SKM-1 (cell line): ENCODE data around the gene IRF3.
"Not testable (repeated sequence)": the region's sequence is repeated elsewhere in the genome, so short reads cannot be mapped to it uniquely, and the experiment has no call there.

Experiments
- DNase-seq: peaks from one replicate; lab custom pipeline; 2025; ENCODE audit not compliant: unreplicated experiment; lab: John Stamatoyannopoulos, UW

Gene IRF3

DNA sequence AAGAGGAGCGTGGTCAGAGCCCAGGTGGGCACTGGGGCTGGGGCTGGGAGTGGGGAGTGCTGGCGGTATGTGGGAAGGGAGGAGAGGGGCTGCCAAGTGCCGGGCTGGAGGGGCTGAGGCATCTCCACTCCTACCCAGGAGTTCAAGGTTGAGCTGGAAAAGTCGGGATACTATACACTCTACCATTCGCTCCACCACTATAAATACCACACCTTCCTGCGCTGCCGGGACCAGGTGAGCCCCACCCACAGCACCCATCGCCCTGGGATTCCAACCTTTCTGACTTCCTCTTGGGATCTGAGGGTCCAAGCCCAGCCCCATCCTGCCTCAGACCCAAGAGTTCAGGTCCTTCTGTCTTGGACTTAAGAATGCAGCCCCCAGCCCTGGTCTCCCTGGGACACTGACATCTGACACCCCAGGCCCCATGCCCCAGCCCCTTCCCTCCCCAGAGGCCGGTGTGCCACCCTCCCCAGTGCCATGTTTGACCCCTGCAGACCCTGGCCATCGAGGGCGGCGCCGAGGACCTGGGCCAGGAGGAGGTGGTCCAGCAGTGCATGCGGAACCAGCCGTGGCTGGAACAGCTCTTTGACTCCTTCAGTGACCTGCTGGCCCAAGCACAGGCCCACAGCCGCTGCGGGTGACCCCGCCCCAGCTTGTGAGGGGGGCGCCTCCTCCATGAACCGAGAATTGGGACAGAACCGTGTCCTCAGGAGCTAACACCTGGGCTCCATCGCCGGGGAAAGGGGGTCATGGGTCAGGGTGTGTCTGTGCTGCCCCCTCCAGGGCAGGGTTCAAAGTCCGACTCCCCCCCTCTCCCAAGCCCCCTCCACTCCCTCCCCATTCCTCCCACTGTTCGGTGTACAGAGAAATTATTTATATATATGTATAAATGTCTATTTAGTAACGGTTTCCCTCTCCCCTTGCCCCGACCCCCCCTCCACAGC is 40.4 kb downstream of the IRF3 start:
- DNase-seq, result no peak

DNA sequence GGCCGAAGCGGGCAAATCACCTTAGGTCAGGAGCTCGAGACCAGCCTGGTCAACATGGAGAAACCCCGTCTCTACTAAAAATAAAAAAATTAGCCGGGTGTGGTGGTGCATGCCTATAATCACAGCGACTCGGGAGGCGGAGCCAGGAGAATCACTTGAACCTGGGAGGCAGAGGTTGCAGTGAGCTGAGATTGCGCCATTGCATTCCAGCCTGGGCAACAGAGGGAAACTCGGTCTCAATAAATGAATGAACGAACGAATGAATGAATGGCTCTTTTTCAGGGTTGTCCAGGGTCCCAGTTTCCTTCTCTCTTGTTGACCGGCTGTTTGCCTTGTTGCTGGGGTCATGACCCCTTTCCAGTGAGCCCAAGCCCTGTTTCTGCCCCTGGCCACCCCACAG is 47.8 kb downstream of the IRF3 start:
- DNase-seq, result not testable (repeated sequence)

DNA sequence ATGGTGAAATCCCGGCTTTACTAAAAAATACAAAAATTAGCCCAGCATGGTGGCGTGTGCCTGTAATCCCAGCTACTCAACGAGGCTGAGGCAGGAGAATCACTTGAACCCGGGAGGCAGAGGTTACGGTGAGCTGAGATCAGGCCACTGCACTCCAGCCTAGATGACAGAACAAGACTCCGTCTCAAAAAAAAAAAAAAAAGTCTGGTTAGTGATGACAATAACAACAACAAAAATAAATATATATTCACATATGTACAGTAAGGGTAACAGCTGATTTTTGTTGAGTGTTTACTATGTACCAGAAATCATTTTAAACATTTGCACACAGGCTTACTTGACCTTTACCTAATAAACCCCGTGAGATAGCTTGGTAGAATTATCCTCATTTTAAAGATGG is 48.7 kb downstream of the IRF3 start:
- no peak for DNase-seq

DNA sequence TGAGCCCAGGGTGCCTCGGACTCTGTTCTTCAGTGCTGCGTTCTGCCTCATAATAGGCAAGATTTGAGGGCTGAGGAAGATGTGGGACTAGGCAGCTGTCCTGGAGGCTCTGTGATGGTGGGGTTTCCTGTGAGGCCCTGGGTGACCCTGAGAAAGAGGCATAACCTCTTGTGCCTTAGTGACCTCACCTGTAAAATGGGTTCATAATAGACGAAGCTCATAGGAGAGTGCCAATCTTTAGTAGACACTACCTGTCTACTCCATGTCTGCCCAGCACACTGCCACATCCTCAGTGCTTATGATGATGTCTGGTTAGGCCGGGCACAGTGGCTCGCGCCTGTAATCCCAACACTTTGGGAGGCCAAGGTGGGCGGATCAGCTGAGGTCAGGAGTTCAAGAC is 49.1 kb downstream of the IRF3 start:
- no peak for DNase-seq

DNA sequence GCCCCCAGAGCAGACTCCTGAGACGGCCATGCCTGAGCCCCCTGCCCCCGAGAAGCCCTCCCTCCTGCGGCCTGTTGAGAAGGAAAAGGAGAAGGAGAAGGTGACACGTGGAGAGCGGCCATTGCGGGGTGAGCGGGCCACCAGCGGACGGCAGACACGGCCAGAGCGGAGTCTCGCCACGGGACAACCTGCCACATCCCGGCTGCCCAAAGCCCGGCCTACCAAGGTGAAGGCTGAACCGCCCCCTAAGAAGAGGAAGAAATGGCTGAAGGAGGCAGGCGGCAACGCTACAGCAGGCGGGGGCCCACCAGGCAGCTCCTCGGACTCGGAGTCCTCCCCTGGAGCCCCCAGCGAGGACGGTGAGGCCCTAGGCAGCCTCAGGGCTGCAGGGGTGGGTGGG is 49.8 kb downstream of the IRF3 start:
- DNase-seq, result no peak

DNA sequence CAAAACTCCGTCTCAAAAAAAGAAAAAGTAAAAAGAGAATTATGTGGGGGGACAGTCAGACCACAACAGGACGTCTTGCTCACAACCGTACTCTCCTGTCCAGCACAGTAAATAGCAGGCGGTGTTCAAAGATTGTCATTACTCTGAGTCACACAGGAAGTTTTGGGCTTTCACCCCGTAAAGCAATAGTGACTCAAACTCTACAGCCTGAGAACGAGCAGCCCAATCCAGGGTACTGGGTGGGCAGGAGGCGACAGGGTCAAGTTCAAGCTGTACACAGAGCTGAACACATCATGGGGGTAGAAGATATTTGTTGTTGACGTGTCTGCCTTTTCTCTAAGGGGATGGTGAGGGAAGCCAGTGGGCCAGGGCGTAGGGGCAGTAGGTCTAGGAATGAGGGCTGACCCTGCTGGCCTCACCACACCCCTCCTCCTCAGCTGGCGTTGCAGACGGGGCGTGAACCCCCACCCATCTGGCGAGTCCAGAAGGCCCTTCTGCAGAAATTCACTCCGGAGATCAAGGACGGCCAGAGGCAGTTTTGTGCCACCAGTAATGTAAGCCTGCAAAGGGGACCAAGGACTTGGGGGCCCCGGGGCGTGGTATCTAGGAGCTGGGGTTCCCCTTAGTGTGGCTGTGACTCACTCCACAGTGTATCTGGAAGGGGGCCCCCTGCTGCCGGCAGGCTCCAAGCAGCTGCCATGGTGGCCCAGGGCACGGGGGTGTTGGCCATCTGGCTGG is 51.4 kb downstream of the IRF3 start:
- DNase-seq, result no peak

DNA sequence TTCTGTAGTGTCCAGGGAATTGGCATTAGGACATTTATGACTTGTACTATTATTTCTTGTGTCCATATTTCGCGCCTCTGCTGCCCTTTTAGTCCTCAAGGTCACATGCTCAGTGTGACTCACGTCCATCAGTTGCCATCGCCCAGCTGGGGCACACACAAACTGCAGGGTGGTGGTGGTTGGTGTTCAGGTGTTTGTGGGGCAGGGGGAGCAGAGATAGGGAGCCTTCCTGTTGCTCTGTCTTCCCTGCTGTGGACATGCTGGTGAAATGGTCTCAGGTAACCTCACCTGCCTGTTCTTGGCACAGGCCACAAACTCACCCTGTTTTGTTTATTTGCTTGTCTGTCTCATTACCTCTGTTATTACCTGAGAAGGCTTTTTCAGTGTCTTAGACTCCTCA is 52.3 kb downstream of the IRF3 start:
- DNase-seq, result no peak
